H9 (cell line): ENCODE results near the gene EVL. TPM values are rescaled to one million over a fixed set of nuclear protein-coding genes. Genes with fewer than 3 reads are reported as not detected.

Experiments
- DNase-seq: peaks from one replicate; pipeline ENCODE4 v3.0.0-alpha.2; 2017
- H2AFZ ChIP-seq: one replicate; pipeline ENCODE4 v1.6.1; 2013; ENCODE audit warnings: mild to moderate bottlenecking, low read length, control low read depth, moderate library complexity
- H2AK5ac ChIP-seq: 2 replicates; pipeline ENCODE4 v1.6.1; 2013; ENCODE audit warnings: low read length, control low read depth, mixed read lengths; ENCODE audit not compliant: insufficient read length
- H2BK120ac ChIP-seq: one replicate; pipeline ENCODE4 v1.6.1; 2013; ENCODE audit warnings: low read depth, mild to moderate bottlenecking, low read length, control low read depth, inconsistent platforms; ENCODE audit not compliant: poor library complexity, severe bottlenecking
- H2BK12ac ChIP-seq: 2 replicates; pipeline ENCODE4 v1.6.1; 2013; ENCODE audit warnings: low read length, control low read depth, mixed read lengths, low read depth; ENCODE audit not compliant: insufficient read length
- H2BK15ac ChIP-seq: 2 replicates; pipeline ENCODE4 v1.6.1; 2013; ENCODE audit warnings: low read depth, low read length, control low read depth
- H2BK20ac ChIP-seq: one replicate; pipeline ENCODE4 v1.6.1; 2013; ENCODE audit warnings: low read depth, mild to moderate bottlenecking, low read length, control low read depth, inconsistent platforms; ENCODE audit not compliant: poor library complexity, severe bottlenecking
- H2BK5ac ChIP-seq: 2 replicates; pipeline ENCODE4 v1.6.1; 2013; ENCODE audit warnings: low read length, control low read depth, mixed read lengths; ENCODE audit not compliant: insufficient read length
- H3K14ac ChIP-seq: 2 replicates; pipeline ENCODE4 v1.6.1; 2013; ENCODE audit warnings: low read length, control low read depth; ENCODE audit not compliant: insufficient read depth
- H3K18ac ChIP-seq: 2 replicates; pipeline ENCODE4 v1.6.1; 2013; ENCODE audit warnings: low read depth, mild to moderate bottlenecking, mixed read lengths, low read length, control low read depth; ENCODE audit not compliant: insufficient read length
- H3K23ac ChIP-seq: 2 replicates; pipeline ENCODE4 v1.6.1; 2013; ENCODE audit warnings: low read length, control low read depth, mixed read lengths, low read depth; ENCODE audit not compliant: insufficient read length
- H3K23me2 ChIP-seq: 2 replicates; pipeline ENCODE4 v1.6.1; 2013; ENCODE audit warnings: low read depth, mild to moderate bottlenecking, mixed read lengths, low read length, control low read depth; ENCODE audit not compliant: insufficient read length, poor library complexity, severe bottlenecking
- H3K27ac ChIP-seq: 2 replicates; pipeline ENCODE4 v1.5.1; 2013; ENCODE audit warnings: low read length, control low read depth, mixed read lengths, low read depth; ENCODE audit not compliant: insufficient read length
- H3K27me3 ChIP-seq: 2 replicates; pipeline ENCODE4 v1.6.1; 2013; ENCODE audit warnings: low read length, control low read depth, inconsistent platforms; ENCODE audit not compliant: insufficient read depth
- H3K4ac ChIP-seq: 2 replicates; pipeline ENCODE4 v1.6.1; 2013; ENCODE audit warnings: low read depth, mild to moderate bottlenecking, control low read depth, inconsistent platforms, low read length, moderate library complexity
- H3K4me1 ChIP-seq: 2 replicates; pipeline ENCODE4 v1.6.1; 2013; ENCODE audit warnings: low read length, control low read depth, inconsistent platforms; ENCODE audit not compliant: insufficient read depth
- H3K4me2 ChIP-seq: 2 replicates; pipeline ENCODE4 v1.6.1; 2013; ENCODE audit warnings: low read length, control low read depth, mixed read lengths; ENCODE audit not compliant: insufficient read length, insufficient read depth
- H3K56ac ChIP-seq: 2 replicates; pipeline ENCODE4 v1.6.1; 2013; ENCODE audit warnings: low read depth, mild to moderate bottlenecking, mixed read lengths, low read length, control low read depth; ENCODE audit not compliant: insufficient read length
- H3K79me1 ChIP-seq: 2 replicates; pipeline ENCODE4 v1.6.1; 2013; ENCODE audit warnings: low read depth, mild to moderate bottlenecking, moderate library complexity, low read length, control low read depth, inconsistent platforms; ENCODE audit not compliant: insufficient read depth, poor library complexity, severe bottlenecking
- H3K79me2 ChIP-seq: 2 replicates; pipeline ENCODE4 v1.6.1; 2013; ENCODE audit warnings: low read length, control low read depth, inconsistent platforms; ENCODE audit not compliant: insufficient read depth
- H3K9ac ChIP-seq: 2 replicates; pipeline ENCODE4 v1.6.1; 2013; ENCODE audit warnings: low read length, control low read depth, mixed read lengths; ENCODE audit not compliant: insufficient read length; ENCODE audit errors: extremely low read depth
- H3K9me3 ChIP-seq: one replicate; pipeline ENCODE4 v1.6.1; 2013; ENCODE audit warnings: low read depth, low read length, inconsistent platforms; ENCODE audit not compliant: control insufficient read depth
- H3T11ph ChIP-seq: one replicate; pipeline ENCODE4 v1.6.1; 2013; ENCODE audit warnings: mild to moderate bottlenecking, low read length, control low read depth, inconsistent platforms
- H4K20me1 ChIP-seq: one replicate; pipeline ENCODE4 v1.6.1; 2013; ENCODE audit not compliant: control insufficient read depth, insufficient read length, insufficient read depth
- H4K5ac ChIP-seq: 2 replicates; pipeline ENCODE4 v1.6.1; 2013; ENCODE audit warnings: low read depth, mild to moderate bottlenecking, mixed read lengths, low read length, control low read depth; ENCODE audit not compliant: insufficient read length
- H4K8ac ChIP-seq: replicated peaks from 2 replicates; pipeline ENCODE4 v1.6.1; 2013; ENCODE audit warnings: low read length, control low read depth, mixed read lengths, low read depth; ENCODE audit not compliant: insufficient read length
- H4K91ac ChIP-seq: 2 replicates; pipeline ENCODE4 v1.6.1; 2013; ENCODE audit warnings: low read depth, mild to moderate bottlenecking, moderate library complexity, mixed read lengths, low read length, control low read depth; ENCODE audit not compliant: insufficient read length
- H3K27ac Mint-ChIP-seq, 3 experiments: 2 replicates in 2 of 3; 3 replicates in 1 of 3; pipeline ENCODE4 v1.8.0; 2020 to 2021; ENCODE audit warnings: mixed read lengths in 3 of 3, mild to moderate bottlenecking in 1 of 3, moderate library complexity in 1 of 3
- H3K27me3 Mint-ChIP-seq: 2 replicates; pipeline ENCODE4 v1.8.0; 2021; ENCODE audit warnings: low read depth, mild to moderate bottlenecking, moderate library complexity, mixed read lengths
- H3K36me3 Mint-ChIP-seq, 3 experiments: 2 replicates in 2 of 3; 3 replicates in 1 of 3; pipeline ENCODE4 v1.8.0; 2020 to 2021; ENCODE audit warnings: low read depth in 3 of 3, mixed read lengths in 3 of 3; ENCODE audit not compliant: insufficient read depth in 1 of 3
- H3K4me1 Mint-ChIP-seq, 2 experiments: 2 replicates each; pipeline ENCODE4 v1.8.0; 2020; ENCODE audit warnings: mixed read lengths in 2 of 2
- H3K4me3 Mint-ChIP-seq, 2 experiments: 2 replicates in 1 of 2; 3 replicates in 1 of 2; pipeline ENCODE4 v1.8.0; 2020 to 2021; ENCODE audit warnings: mild to moderate bottlenecking in 2 of 2, mixed read lengths in 2 of 2, moderate library complexity in 1 of 2
- H3K9me3 Mint-ChIP-seq, 2 experiments: 2 replicates in 1 of 2; 3 replicates in 1 of 2; pipeline ENCODE4 v1.8.0; 2020; ENCODE audit warnings: mild to moderate bottlenecking in 2 of 2, mixed read lengths in 2 of 2, moderate library complexity in 1 of 2
- WGBS: extraction: QIAGEN DNeasy Blood & Tissue Kit; methylation state at CpG from one replicate; pipeline ENCODE4 v1.1.7; 2013; ENCODE audit warnings: missing lambda C conversion rate, low lambda C conversion rate, mixed read lengths; ENCODE audit not compliant: insufficient read length; ENCODE audit errors: extremely low coverage; 5-methylcytosine and 5-hydroxymethylcytosine counted together
- total RNA-seq: library from RNA; stranded (reverse); gene quantifications from 2 replicates; pipeline ENCODE4 v1.2.1, GENCODE V29; 2021
- TF ChIP-seq, protein P1 (sequence below): fragments of 200-600 bp; sonication (generic); conservative IDR thresholded peaks from 3 replicates; pipeline ENCODE4 v1.8.0; 2021; ENCODE audit warnings: antibody characterized with exemption, mild to moderate bottlenecking

The EVL gene
- total RNA-seq, 1 experiment from 2014 or later = 53.2 TPM

DNA sequence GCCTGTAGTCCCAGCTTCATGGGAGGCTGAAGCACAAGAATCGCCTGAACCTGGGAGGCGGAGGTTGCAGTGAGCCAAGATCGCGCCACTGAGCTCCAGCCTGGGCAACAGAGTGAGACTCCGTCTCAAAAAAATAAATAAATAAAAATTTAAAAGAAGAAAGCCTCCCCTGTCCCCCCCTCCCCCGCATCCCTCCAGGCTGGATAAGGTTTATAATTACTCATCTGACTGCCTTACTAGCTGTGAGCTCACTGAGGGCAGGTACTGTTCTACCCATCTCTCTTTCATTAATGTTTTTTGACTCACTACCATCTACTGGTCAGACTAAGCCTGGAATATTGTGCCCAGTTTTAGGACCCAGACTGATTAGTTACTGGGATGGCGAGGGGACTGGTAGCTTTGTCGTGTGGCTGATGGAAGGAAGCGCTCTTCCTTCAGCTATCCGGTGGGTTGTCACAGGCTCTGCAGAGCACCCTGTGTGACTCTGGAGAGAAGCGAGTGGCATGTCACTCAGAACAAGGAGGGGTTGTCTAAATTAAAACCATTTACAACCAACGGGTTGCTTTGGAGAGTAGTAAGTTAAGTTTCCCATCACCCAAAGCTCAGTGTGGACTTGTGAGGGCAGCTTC is 16.9 kb downstream of the EVL start:
- H3K4me1 Mint-ChIP-seq = peaks cover 21 to 26% of the 10 kb centered on the region in 2 experiments
- H3K4me1 ChIP-seq = no peaks in the 10 kb centered on the region; the same call in 1 of the 2 replicates
- no peaks in the 10 kb centered on the region for H4K20me1 ChIP-seq
- H4K5ac ChIP-seq = no peak overlapping the region
- no peaks in the 10 kb centered on the region for H3K79me1 ChIP-seq
- no peak overlapping the region for H2BK120ac ChIP-seq
- H3K23me2 ChIP-seq = no peaks in the 10 kb centered on the region
- H2BK20ac ChIP-seq = no peak overlapping the region
- H3K18ac ChIP-seq = no peak overlapping the region
- no peak for DNase-seq
- no peak overlapping the region for H3K23ac ChIP-seq
- H3K27ac Mint-ChIP-seq = peak overlapping the region in 1 of 3 experiments; percentile 19; a peak in 1 of 7 replicates
- no peaks in the 10 kb centered on the region; the same call in 1 of the 2 replicates for H3K27me3 Mint-ChIP-seq
- no peak overlapping the region for H3K4ac ChIP-seq
- TF ChIP-seq, protein P1, sequence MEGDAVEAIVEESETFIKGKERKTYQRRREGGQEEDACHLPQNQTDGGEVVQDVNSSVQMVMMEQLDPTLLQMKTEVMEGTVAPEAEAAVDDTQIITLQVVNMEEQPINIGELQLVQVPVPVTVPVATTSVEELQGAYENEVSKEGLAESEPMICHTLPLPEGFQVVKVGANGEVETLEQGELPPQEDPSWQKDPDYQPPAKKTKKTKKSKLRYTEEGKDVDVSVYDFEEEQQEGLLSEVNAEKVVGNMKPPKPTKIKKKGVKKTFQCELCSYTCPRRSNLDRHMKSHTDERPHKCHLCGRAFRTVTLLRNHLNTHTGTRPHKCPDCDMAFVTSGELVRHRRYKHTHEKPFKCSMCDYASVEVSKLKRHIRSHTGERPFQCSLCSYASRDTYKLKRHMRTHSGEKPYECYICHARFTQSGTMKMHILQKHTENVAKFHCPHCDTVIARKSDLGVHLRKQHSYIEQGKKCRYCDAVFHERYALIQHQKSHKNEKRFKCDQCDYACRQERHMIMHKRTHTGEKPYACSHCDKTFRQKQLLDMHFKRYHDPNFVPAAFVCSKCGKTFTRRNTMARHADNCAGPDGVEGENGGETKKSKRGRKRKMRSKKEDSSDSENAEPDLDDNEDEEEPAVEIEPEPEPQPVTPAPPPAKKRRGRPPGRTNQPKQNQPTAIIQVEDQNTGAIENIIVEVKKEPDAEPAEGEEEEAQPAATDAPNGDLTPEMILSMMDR = no peak
- H2AK5ac ChIP-seq = no peak overlapping the region
- no peak overlapping the region for H2BK15ac ChIP-seq
- H3K14ac ChIP-seq = no peak overlapping the region
- no peak overlapping the region for H3K4me3 Mint-ChIP-seq
- H3K9me3 Mint-ChIP-seq = no peaks in the 10 kb centered on the region
- H2BK12ac ChIP-seq = no peak overlapping the region
- peaks cover 3 to 7% (median 6%) of the 10 kb centered on the region in 3 experiments; a peak in 4 of 7 replicates for H3K36me3 Mint-ChIP-seq
- no peak overlapping the region for H3K4me2 ChIP-seq
- no peak overlapping the region for H2AFZ ChIP-seq
- H4K8ac ChIP-seq = no peak overlapping the region
- no peaks in the 10 kb centered on the region; the same call in 1 of the 2 replicates for H3K79me2 ChIP-seq
- no peak overlapping the region for H3K27ac ChIP-seq
- H3K27me3 ChIP-seq = no peaks in the 10 kb centered on the region
- H2BK5ac ChIP-seq = no peak overlapping the region
- H3T11ph ChIP-seq = no peak overlapping the region
- H3K9me3 ChIP-seq = no peaks in the 10 kb centered on the region
- H3K9ac ChIP-seq = no peak overlapping the region
- WGBS = no CpG with 5 or more reads among the region's 12 CpGs
- no peak overlapping the region for H4K91ac ChIP-seq
- no peak overlapping the region for H3K56ac ChIP-seq
